Neuron (in vitro differentiated cells): ENCODE results near the gene ARHGAP24.
"Not testable (repeated sequence)": the region's sequence is repeated elsewhere in the genome, so short reads cannot be mapped to it uniquely, and the experiment has no call there.

Experiments
- H2AFZ ChIP-seq: one replicate; pipeline ENCODE4 v1.6.1; 2013; ENCODE audit warnings: low read depth, mild to moderate bottlenecking, inconsistent platforms, low read length, moderate library complexity
- H3K27me3 ChIP-seq: one replicate; pipeline ENCODE4 v1.6.1; 2013; ENCODE audit warnings: low read length; ENCODE audit not compliant: insufficient read depth
- H3K36me3 ChIP-seq: one replicate; pipeline ENCODE4 v1.6.1; 2013; ENCODE audit warnings: low read length; ENCODE audit not compliant: insufficient read depth
- H3K4me1 ChIP-seq: one replicate; pipeline ENCODE4 v1.6.1; 2013; ENCODE audit warnings: low read length; ENCODE audit not compliant: insufficient read depth
- H3K4me3 ChIP-seq: 2 replicates; pipeline ENCODE4 v1.5.1; 2013; ENCODE audit warnings: mild to moderate bottlenecking, low read length, moderate library complexity
- H3K9me3 ChIP-seq: one replicate; pipeline ENCODE4 v1.6.1; 2013; ENCODE audit warnings: low read length

The ARHGAP24 gene

DNA sequence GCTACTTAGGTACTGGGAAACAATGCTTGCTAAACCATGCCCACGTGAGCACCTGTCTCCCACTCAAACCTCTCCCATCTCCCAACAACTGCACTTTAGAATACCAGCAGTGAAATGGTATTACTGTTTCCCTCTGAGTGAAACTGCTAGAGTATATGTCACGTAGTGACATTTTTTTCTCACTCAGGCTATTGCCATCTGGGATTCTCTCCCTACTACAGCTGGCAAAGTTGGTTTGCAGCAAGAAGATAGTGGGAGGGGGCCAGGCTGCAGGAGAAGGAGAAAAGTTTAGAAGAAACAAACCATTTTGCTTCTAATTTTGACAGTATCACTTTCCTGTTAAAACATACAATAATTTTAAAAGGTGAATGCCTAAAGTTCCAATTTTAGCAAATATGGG is 526.6 kb downstream of the ARHGAP24 start:
- Histone ChIP-seq H3K4me1 (no peaks in the 10 kb centered on the region), H3K4me3 (no peak overlapping the region), H3K36me3 (no peaks in the 10 kb centered on the region), H3K27me3 (no peaks in the 10 kb centered on the region), H2AFZ (no peak overlapping the region), H3K9me3 (no peaks in the 10 kb centered on the region)

DNA sequence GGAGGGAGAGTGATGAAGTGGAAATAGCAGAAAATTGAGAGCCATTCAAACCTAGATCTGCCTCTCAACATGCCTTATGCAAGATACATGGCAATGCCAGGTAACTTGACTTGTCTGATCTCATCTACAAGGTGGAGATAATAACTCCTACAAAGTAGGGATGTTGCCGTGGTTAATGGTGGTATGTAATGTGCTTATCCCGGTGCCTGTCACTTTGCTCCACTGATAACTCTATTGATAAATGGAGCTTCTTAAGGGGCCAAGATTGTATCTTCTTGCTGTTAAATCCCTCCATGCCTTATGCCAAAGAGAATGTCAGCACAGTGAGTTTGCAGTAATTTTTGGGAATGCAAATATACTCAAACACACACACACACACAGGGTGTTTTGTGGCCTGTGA is 529.1 kb downstream of the ARHGAP24 start:
- no peaks in the 10 kb centered on the region for H3K27me3 ChIP-seq
- H2AFZ ChIP-seq, result no peak overlapping the region

GRCh38 chr4:86006057-86006456 is 531.1 kb downstream of the ARHGAP24 start:
- Histone ChIP-seq H2AFZ (no peak overlapping the region), H3K9me3 (no peaks in the 10 kb centered on the region), H3K36me3 (no peaks in the 10 kb centered on the region)

More for the DNA sequence above, 529.1 kb downstream of the ARHGAP24 start:
- no peaks in the 10 kb centered on the region for H3K36me3 ChIP-seq
- H3K9me3 ChIP-seq, result no peaks in the 10 kb centered on the region
- no peak overlapping the region for H3K4me3 ChIP-seq
- no peaks in the 10 kb centered on the region for H3K4me1 ChIP-seq

GRCh38 chr4:86007042-86007441 is 532.1 kb downstream of the ARHGAP24 start:
- Histone ChIP-seq H3K4me3 (no peak overlapping the region), H3K36me3 (no peaks in the 10 kb centered on the region), H3K9me3 (no peaks in the 10 kb centered on the region), H2AFZ (no peak overlapping the region), H3K27me3 (no peaks in the 10 kb centered on the region), H3K4me1 (no peaks in the 10 kb centered on the region)

More at GRCh38 chr4:86006057-86006456, 531.1 kb downstream of the ARHGAP24 start:
- H3K4me3 ChIP-seq, result no peak overlapping the region
- no peaks in the 10 kb centered on the region for H3K27me3 ChIP-seq
- no peaks in the 10 kb centered on the region for H3K4me1 ChIP-seq

DNA sequence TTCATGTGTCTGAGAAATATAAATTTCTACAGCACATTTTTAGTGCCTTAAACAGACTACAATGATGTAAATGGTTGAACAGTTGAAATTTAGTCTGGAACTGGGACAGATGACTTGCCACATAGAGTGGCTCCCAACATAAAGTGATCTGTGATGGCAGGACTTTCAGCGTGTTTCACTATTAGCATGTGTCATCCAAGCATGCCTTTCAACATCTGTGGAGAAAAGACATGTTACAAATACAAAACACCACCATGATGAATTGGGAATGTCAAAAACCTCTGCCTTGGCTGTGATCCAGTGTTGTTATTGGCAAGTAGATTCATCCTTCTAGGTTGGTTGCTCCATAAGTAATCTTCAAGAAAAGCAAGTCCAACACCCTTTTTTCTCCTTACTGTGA is 536.2 kb downstream of the ARHGAP24 start:
- H3K4me1 ChIP-seq, result no peaks in the 10 kb centered on the region
- H3K27me3 ChIP-seq, result no peaks in the 10 kb centered on the region
- H2AFZ ChIP-seq, result no peak overlapping the region
- H3K36me3 ChIP-seq, result peaks cover 9% of the 10 kb centered on the region
- H3K9me3 ChIP-seq, result no peaks in the 10 kb centered on the region
- H3K4me3 ChIP-seq, result no peak overlapping the region

- Histone ChIP-seq H3K9me3 (no peaks in the 10 kb centered on the region), H2AFZ (no peak overlapping the region), H3K27me3 (no peaks in the 10 kb centered on the region), H3K36me3 (peaks cover 27% of the 10 kb centered on the region), H3K4me1 (no peaks in the 10 kb centered on the region), H3K4me3 (no peak overlapping the region)
Observed at GRCh38 chr4:86013621-86014020, 538.7 kb downstream of the ARHGAP24 start.

- no peak overlapping the region for H2AFZ ChIP-seq
- H3K4me1 ChIP-seq, result no peaks in the 10 kb centered on the region
- no peaks in the 10 kb centered on the region for H3K9me3 ChIP-seq
- no peak overlapping the region for H3K4me3 ChIP-seq
- H3K27me3 ChIP-seq, result no peaks in the 10 kb centered on the region
- peaks cover 27% of the 10 kb centered on the region for H3K36me3 ChIP-seq
Observed at GRCh38 chr4:86014599-86014998, 539.6 kb downstream of the ARHGAP24 start.

DNA sequence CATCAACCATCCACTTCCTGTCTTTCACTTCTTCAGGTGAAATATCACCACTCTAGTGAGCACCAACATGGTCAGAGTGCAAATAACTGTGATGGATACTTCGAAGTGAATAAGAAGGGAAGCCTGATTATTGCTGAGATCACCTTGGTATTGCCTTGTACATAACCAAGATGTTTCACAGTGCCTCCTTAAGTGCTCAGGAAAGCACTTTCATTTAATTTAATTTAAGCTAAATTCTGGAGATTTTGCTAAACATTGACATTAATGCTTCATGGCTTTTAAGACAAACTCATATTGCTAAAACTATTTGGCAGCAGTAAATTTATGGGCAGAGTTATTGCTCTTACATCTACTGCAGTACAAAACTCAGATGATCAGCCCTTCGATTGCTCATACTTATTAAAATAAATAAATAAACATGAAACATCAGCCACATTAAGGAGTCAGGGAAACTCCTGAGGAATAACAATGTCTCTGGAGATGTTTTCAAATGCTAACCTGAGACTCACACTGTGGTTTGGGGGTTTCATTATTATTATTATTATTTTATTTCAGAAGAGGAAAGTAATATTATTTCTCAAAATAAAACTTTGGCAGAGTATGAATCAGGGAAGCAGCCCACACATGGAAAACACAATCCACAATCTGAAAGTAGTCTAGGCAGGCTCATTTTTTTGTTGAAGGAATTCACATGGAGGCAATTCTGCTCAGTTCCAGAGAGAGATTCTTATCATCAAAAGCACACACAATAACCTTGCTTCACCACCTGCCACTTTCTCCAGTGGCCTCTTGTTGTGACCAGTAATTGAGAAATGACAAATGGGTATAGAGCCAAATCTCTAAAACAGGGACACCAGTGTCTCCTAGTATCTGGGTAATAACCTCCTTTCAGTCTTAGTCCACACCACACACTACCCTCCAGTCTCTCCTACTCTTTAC is 540.7 kb downstream of the ARHGAP24 start:
- Histone ChIP-seq H3K9me3 (no peaks in the 10 kb centered on the region), H3K36me3 (peaks cover 33% of the 10 kb centered on the region), H2AFZ (no peak overlapping the region), H3K4me1 (no peaks in the 10 kb centered on the region), H3K4me3 (no peak overlapping the region), H3K27me3 (no peaks in the 10 kb centered on the region)

DNA sequence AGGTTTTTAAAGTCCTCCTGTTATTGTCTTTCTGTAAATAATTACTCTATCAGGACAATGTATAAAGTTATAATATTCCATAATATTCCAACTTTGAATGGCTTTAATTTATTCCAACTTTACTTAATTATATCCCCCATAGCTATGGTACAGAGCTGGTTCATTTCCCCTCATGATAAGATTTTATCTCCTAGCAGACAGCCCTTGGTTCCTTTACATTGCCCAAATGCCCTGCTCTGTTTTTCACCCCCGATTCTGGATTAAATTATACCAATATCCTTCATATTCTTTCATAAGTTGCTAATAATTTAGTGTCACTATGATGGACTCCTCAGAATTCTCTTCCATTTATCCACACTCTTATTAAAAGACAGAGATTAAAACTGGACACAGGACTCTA is 544.4 kb downstream of the ARHGAP24 start:
- Histone ChIP-seq H3K36me3 (peaks cover 51% of the 10 kb centered on the region), H3K4me1 (no peaks in the 10 kb centered on the region), H3K27me3 (no peaks in the 10 kb centered on the region), H3K4me3 (no peak overlapping the region), H2AFZ (no peak overlapping the region), H3K9me3 (no peaks in the 10 kb centered on the region)

- Histone ChIP-seq H3K4me1 (no peaks in the 10 kb centered on the region), H3K27me3 (no peaks in the 10 kb centered on the region), H2AFZ (no peak overlapping the region), H3K4me3 (no peak overlapping the region), H3K36me3 (peaks cover 53% of the 10 kb centered on the region), H3K9me3 (no peaks in the 10 kb centered on the region)
Observed at GRCh38 chr4:86019906-86020305, 545.0 kb downstream of the ARHGAP24 start.

DNA sequence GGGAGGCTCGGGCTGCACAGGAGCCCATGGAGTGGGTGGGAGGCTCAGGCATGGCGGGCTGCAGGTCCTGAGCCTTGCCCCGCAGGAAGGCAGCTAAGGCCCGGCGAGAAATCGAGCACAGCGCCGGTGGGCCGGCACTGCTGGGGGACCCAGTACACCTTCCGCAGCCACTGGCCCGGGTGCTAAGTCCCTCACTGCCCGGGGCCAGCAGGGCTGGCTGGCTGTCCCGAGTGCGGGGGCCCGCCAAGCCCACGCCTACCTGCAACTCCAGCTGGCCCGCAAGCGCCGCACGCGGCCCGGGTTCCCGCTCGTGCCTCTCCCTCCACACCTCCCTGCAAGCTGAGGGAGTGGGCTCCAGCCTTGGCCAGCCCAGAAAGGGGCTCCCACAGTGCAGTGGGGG is 546.7 kb downstream of the ARHGAP24 start:
- not testable (repeated sequence) for H3K4me1 ChIP-seq
- peaks cover 51% of the 10 kb centered on the region for H3K36me3 ChIP-seq

GRCh38 chr4:86026720-86027119 is 551.8 kb downstream of the ARHGAP24 start:
- H3K27me3 ChIP-seq, result no peaks in the 10 kb centered on the region
- peaks cover 13% of the 10 kb centered on the region for H3K4me1 ChIP-seq
- no peak overlapping the region for H2AFZ ChIP-seq
- peaks cover 59% of the 10 kb centered on the region for H3K36me3 ChIP-seq
- H3K9me3 ChIP-seq, result no peaks in the 10 kb centered on the region
- no peak overlapping the region for H3K4me3 ChIP-seq

More for the DNA sequence above, 546.7 kb downstream of the ARHGAP24 start:
- H3K9me3 ChIP-seq, H3K27me3 ChIP-seq, H2AFZ ChIP-seq, H3K4me3 ChIP-seq: not testable (repeated sequence)

- Histone ChIP-seq H3K9me3 (no peaks in the 10 kb centered on the region), H3K36me3 (peaks cover 43% of the 10 kb centered on the region), H3K27me3 (no peaks in the 10 kb centered on the region), H2AFZ (no peak overlapping the region), H3K4me3 (no peak overlapping the region), H3K4me1 (peaks cover 13% of the 10 kb centered on the region)
Observed at GRCh38 chr4:86031927-86032326, 557.0 kb downstream of the ARHGAP24 start.
